GM12892 (cell line): ENCODE data around the gene SMARCD1.
A peak's percentile ranks its signal among the peaks of the same experiment; 100 is the strongest.

ENCODE experiments used
- DNase-seq: peaks from one replicate; pipeline ENCODE4 v3.0.0; 2011; ENCODE audit not compliant: insufficient read length
- FAIRE-seq: peaks from 2 replicates; lab custom pipeline; 2011; peaks lifted over from hg19 to GRCh38; lab: Jason Lieb, UNC
- POLR2A ChIP-seq: IDR thresholded peaks from 2 replicates; pipeline ENCODE4 v1.6.1; 2011; ENCODE audit warnings: low read depth, low read length, control low read depth
- POLR2AphosphoS5 ChIP-seq: IDR thresholded peaks from 2 replicates; pipeline ENCODE4 v1.6.1; 2011; ENCODE audit warnings: low read depth, low read length, control low read depth
- TAF1 ChIP-seq: IDR thresholded peaks from 2 replicates; pipeline ENCODE4 v1.6.1; 2011; ENCODE audit warnings: low read depth, mild to moderate bottlenecking, control low read depth, low read length, borderline replicate concordance

The SMARCD1 gene

GRCh38 chr12:50107416-50108268 lies 22.5 kb downstream of the SMARCD1 start:
- FAIRE-seq = no peak
- TF ChIP-seq POLR2A (no peak), TAF1 (no peak)
- no peak for DNase-seq

GRCh38 chr12:50109319-50109718 lies 24.2 kb downstream of the SMARCD1 start:
- no peak for DNase-seq
- no peak for FAIRE-seq
- no peak for TF ChIP-seq POLR2A

- TF ChIP-seq POLR2A = no peak
- TF ChIP-seq POLR2AphosphoS5 = no peak
- no peak for TF ChIP-seq TAF1
- FAIRE-seq (peak; percentile 84), DNase-seq (peak; percentile 52)
These were observed 25.1 kb downstream of the SMARCD1 start for GRCh38 chr12:50110127-50110761.

- FAIRE-seq (peak; percentile 57), DNase-seq (no peak)
- no peak for TF ChIP-seq TAF1
- no peak for TF ChIP-seq POLR2AphosphoS5
- no peak for TF ChIP-seq POLR2A
These were observed 25.7 kb downstream of the SMARCD1 start for GRCh38 chr12:50110762-50111351.

GRCh38 chr12:50111395-50111692 lies 26.2 kb downstream of the SMARCD1 start:
- TF ChIP-seq POLR2A (no peak), TAF1 (no peak), POLR2AphosphoS5 (no peak)
- DNase-seq (no peak), FAIRE-seq (no peak)

- peak; percentile 98 for FAIRE-seq
- DNase-seq = peak; percentile 93
- TF ChIP-seq POLR2AphosphoS5 (peak; percentile 98), TAF1 (peak; percentile 88), POLR2A (peak; percentile 97)
These were observed 26.7 kb downstream of the SMARCD1 start, which contains the start of gene COX14 for GRCh38 chr12:50111693-50112455. Gene COX14 (plus strand): TSS chr12:50112236. CDS start chr12:50120044, 7,808 bp downstream.

GRCh38 chr12:50112456-50113218 lies 27.5 kb downstream of the SMARCD1 start:
- FAIRE-seq (peak; percentile 36), DNase-seq (no peak)
- no peak for TF ChIP-seq POLR2AphosphoS5
- no peak for TF ChIP-seq TAF1
- TF ChIP-seq POLR2A = no peak

- no peak for FAIRE-seq
- DNase-seq = no peak
- TF ChIP-seq POLR2AphosphoS5 (no peak), TAF1 (no peak), POLR2A (no peak)
These were observed 32.0 kb downstream of the SMARCD1 start for GRCh38 chr12:50117057-50117622.

GRCh38 chr12:50119387-50119786 lies 34.2 kb downstream of the SMARCD1 start:
- FAIRE-seq (no peak), DNase-seq (no peak)
- TF ChIP-seq POLR2AphosphoS5 (no peak), TAF1 (no peak), POLR2A (no peak)

- no peak for FAIRE-seq
- TF ChIP-seq POLR2A (no peak), POLR2AphosphoS5 (no peak), TAF1 (no peak)
These were observed 35.4 kb downstream of the SMARCD1 start for GRCh38 chr12:50120521-50120920.

More at GRCh38 chr12:50120521-50120920, 35.4 kb downstream of the SMARCD1 start:
- no peak for DNase-seq
